SK-N-SH (cell line): ENCODE data around the gene SSMEM1. TPM values are rescaled to one million over a fixed set of nuclear protein-coding genes. Genes with fewer than 3 reads are reported as not detected.
"Not testable (repeated sequence)": the region's sequence is repeated elsewhere in the genome, so short reads cannot be mapped to it uniquely, and the experiment has no call there.

ENCODE experiments used
- CTCF ChIA-PET: fragments of 300-600, 350-600 bp; formaldehyde crosslinking; extraction: SDS; loops from one replicate; lab custom pipeline; 2021; lab: Yijun Ruan, JAX
- POLR2A ChIA-PET: fragments of 350-600 bp; sonication (Branson Sonifier 250); formaldehyde crosslinking; extraction: SDS; loops from one replicate; lab custom pipeline; 2020; ENCODE audit warnings: antibody characterized with exemption, inconsistent platforms; lab: Yijun Ruan, JAX
- DNase-seq: peaks from one replicate; pipeline ENCODE4 v3.0.0; 2012
- H2AFZ ChIP-seq: fragments of 200-600 bp; sonication (generic); 2 replicates; pipeline ENCODE4 v1.8.1; 2016; ENCODE audit warnings: antibody characterized with exemption, mild to moderate bottlenecking, low read depth
- H3F3A ChIP-seq: fragments of 200-600 bp; sonication (generic); replicated peaks from 2 replicates; pipeline ENCODE3; 2016; ENCODE audit warnings: antibody characterized with exemption, mild to moderate bottlenecking; ENCODE audit not compliant: insufficient read depth
- H3K27ac ChIP-seq, 2 experiments: fragments of 200-500 bp in 1 of 2; fragments of 200-600 bp in 1 of 2; sonication (Bioruptor generic) in 1 of 2; sonication (generic), shearing (Covaris generic) in 1 of 2; 2 replicates each; pipeline versions ENCODE4 v1.5.1 to v1.6.1; 2014 to 2016; ENCODE audit warnings: low read depth in 2 of 2, inconsistent platforms in 1 of 2, low read length in 1 of 2, mild to moderate bottlenecking in 1 of 2, mixed read lengths in 1 of 2
- H3K27me3 ChIP-seq: fragments of 200-600 bp; sonication (generic), shearing (Covaris generic); 2 replicates; pipeline ENCODE4 v1.6.1; 2016; ENCODE audit warnings: mixed run types; ENCODE audit not compliant: insufficient read depth
- H3K36me3 ChIP-seq, 2 experiments: fragments of 200-500 bp in 1 of 2; fragments of 200-600 bp in 1 of 2; sonication (Bioruptor generic) in 1 of 2; sonication (generic) in 1 of 2; replicated peaks in 1 of 2; 2 replicates each; pipeline versions ENCODE3 to v1.5.1; 2014 to 2016; ENCODE audit warnings: low read length in 1 of 2, mild to moderate bottlenecking in 1 of 2; ENCODE audit not compliant: insufficient read depth in 2 of 2, control insufficient read depth in 1 of 2
- H3K4me1 ChIP-seq, 2 experiments: fragments of 200-500 bp in 1 of 2; fragments of 200-600 bp in 1 of 2; sonication (Bioruptor generic) in 1 of 2; sonication (generic), shearing (Covaris generic) in 1 of 2; 2 replicates each; pipeline versions ENCODE4 v1.5.1 to v1.6.1; 2014 to 2016; ENCODE audit warnings: low read depth in 1 of 2, low read length in 1 of 2, mixed run types in 1 of 2; ENCODE audit not compliant: insufficient read depth in 2 of 2, control insufficient read depth in 1 of 2
- H3K4me2 ChIP-seq: fragments of 200-600 bp; sonication (generic), shearing (Covaris generic); 2 replicates; pipeline ENCODE4 v1.6.1; 2017; ENCODE audit warnings: mixed run types
- H3K4me3 ChIP-seq, 2 experiments: fragments of 200-500 bp in 1 of 2; fragments of 200-600 bp in 1 of 2; sonication (Bioruptor generic) in 1 of 2; sonication (generic), shearing (Covaris generic) in 1 of 2; 2 replicates each; pipeline versions ENCODE4 v1.5.1 to v1.8.1; 2014 to 2016; ENCODE audit warnings: low read depth in 2 of 2, inconsistent platforms in 1 of 2, low read length in 1 of 2, mild to moderate bottlenecking in 1 of 2, mixed read lengths in 1 of 2, moderate library complexity in 1 of 2
- H3K79me2 ChIP-seq: fragments of 200-600 bp; sonication (generic); 2 replicates; pipeline ENCODE4 v1.8.1; 2017; ENCODE audit warnings: mild to moderate bottlenecking; ENCODE audit not compliant: insufficient read depth
- H3K9ac ChIP-seq: fragments of 200-600 bp; sonication (generic); 2 replicates; pipeline ENCODE4 v1.6.1; 2017; ENCODE audit warnings: mixed run types
- H3K9me2 ChIP-seq: fragments of 200-600 bp; sonication (generic); 2 replicates; pipeline ENCODE4 v1.6.1; 2017; ENCODE audit warnings: mixed run types
- H3K9me3 ChIP-seq: fragments of 200-600 bp; sonication (generic); 2 replicates; pipeline ENCODE4 v1.6.1; 2017; ENCODE audit warnings: mixed run types, mild to moderate bottlenecking, moderate library complexity
- H4K20me1 ChIP-seq: fragments of 200-600 bp; sonication (generic); 2 replicates; pipeline ENCODE4 v1.6.1; 2017; ENCODE audit warnings: mild to moderate bottlenecking, mixed run types; ENCODE audit not compliant: insufficient read depth
- FOXM1 ChIP-seq: IDR thresholded peaks from 2 replicates; pipeline ENCODE4 v1.4.0; 2012; ENCODE audit warnings: low read depth, mild to moderate bottlenecking
- JUND ChIP-seq: IDR thresholded peaks from 2 replicates; pipeline ENCODE4 v1.4.0; 2012
- RAD21 ChIP-seq: IDR thresholded peaks from 2 replicates; pipeline ENCODE4 v1.6.1; 2012; ENCODE audit warnings: mild to moderate bottlenecking, low read length
- SMC3 ChIP-seq: IDR thresholded peaks from 2 replicates; pipeline ENCODE4 v1.6.1; 2012; ENCODE audit warnings: low read depth, low read length, improper control_type of control experiment
- YY1 ChIP-seq: IDR thresholded peaks from 2 replicates; pipeline ENCODE4 v1.4.0; 2012; ENCODE audit warnings: low read depth, mild to moderate bottlenecking
- WGBS: methylation state at CpG from one replicate; pipeline ENCODE4 v1.1.6; 2017; ENCODE audit warnings: low lambda C conversion rate; 5-methylcytosine and 5-hydroxymethylcytosine counted together
- polyA plus RNA-seq, 3 experiments: library from polyadenylated mRNA; depleted of rRNA; stranded (reverse); fragments of >200 nt; gene quantifications; 2 replicates each; pipeline ENCODE4 v1.2.3, GENCODE V29; 2012
- TF ChIP-seq, protein P1 (sequence below): fragments of 200-600 bp; sonication (generic); IDR thresholded peaks from 2 replicates; pipeline ENCODE4 v1.6.1; 2017; ENCODE audit warnings: antibody characterized with exemption, mild to moderate bottlenecking, moderate library complexity
- TF ChIP-seq, protein P2 (sequence below): IDR thresholded peaks from 2 replicates; pipeline ENCODE4 v1.6.1; 2012; ENCODE audit warnings: mild to moderate bottlenecking, low read depth, low read length, moderate library complexity

Gene SSMEM1
- polyA plus RNA-seq, 1 of the 3 experiments (the other 2 are of a cell fraction): not detected

- TF ChIP-seq, protein P1, sequence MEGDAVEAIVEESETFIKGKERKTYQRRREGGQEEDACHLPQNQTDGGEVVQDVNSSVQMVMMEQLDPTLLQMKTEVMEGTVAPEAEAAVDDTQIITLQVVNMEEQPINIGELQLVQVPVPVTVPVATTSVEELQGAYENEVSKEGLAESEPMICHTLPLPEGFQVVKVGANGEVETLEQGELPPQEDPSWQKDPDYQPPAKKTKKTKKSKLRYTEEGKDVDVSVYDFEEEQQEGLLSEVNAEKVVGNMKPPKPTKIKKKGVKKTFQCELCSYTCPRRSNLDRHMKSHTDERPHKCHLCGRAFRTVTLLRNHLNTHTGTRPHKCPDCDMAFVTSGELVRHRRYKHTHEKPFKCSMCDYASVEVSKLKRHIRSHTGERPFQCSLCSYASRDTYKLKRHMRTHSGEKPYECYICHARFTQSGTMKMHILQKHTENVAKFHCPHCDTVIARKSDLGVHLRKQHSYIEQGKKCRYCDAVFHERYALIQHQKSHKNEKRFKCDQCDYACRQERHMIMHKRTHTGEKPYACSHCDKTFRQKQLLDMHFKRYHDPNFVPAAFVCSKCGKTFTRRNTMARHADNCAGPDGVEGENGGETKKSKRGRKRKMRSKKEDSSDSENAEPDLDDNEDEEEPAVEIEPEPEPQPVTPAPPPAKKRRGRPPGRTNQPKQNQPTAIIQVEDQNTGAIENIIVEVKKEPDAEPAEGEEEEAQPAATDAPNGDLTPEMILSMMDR: no peak
Measured at GRCh38 chr7:130182990-130183389, 24.7 kb upstream of the SSMEM1 start (continued).

DNA sequence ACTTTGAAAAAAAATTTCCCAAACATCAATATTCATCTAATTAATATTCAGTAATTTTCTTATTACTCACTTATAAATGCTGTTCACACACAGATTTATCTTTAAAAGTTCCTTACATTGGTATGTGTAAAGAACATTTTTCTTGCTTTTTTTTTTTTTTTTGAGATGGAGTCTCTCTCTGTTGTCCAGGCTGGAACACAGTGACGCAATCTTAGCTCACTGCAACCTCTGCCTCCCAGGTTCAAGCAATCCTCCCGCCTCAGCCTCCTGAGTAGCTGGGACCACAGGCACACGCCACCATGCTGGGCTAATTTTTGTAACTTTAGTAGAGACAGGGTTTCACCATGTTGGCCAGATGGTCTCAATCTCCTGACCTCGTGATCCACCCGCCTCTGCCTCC lies 23.3 kb upstream of the SSMEM1 start:
- WGBS: 90% methylated on average over 5 of the region's 5 CpGs
- H3K9me3 ChIP-seq, H3K9me2 ChIP-seq, H3K4me3 ChIP-seq, H3K27ac ChIP-seq, H2AFZ ChIP-seq, H3K27me3 ChIP-seq, H3K9ac ChIP-seq, POLR2A ChIA-PET, H3F3A ChIP-seq, H4K20me1 ChIP-seq, H3K4me2 ChIP-seq, DNase-seq, H3K79me2 ChIP-seq, H3K4me1 ChIP-seq: not testable (repeated sequence)
- peaks cover 43 to 47% of the 10 kb centered on the region in 2 experiments for H3K36me3 ChIP-seq
- CTCF ChIA-PET: interaction anchor here (0.9 to 3.7 kb wide), 3 partner anchors 32 to 112 kb away, joined by 3 to 13 read pairs (median 5); no protein-coding TSS in a partner anchor

- H3K9ac ChIP-seq: no peak overlapping the region
- no peak for DNase-seq
- H3K4me2 ChIP-seq: no peak overlapping the region
- 96% methylated on average over 2 of the region's 2 CpGs for WGBS
- no peaks in the 10 kb centered on the region for H3K9me2 ChIP-seq
- POLR2A ChIA-PET: no interaction called here
- H3K9me3 ChIP-seq: no peaks in the 10 kb centered on the region
- no peaks in the 10 kb centered on the region for H4K20me1 ChIP-seq
- no peak overlapping the region for H2AFZ ChIP-seq
- peaks cover 4% of the 10 kb centered on the region; the same call in 1 of the 2 replicates for H3K79me2 ChIP-seq
- peaks cover 46% of the 10 kb centered on the region in 2 experiments for H3K36me3 ChIP-seq
- TF ChIP-seq, protein P2, sequence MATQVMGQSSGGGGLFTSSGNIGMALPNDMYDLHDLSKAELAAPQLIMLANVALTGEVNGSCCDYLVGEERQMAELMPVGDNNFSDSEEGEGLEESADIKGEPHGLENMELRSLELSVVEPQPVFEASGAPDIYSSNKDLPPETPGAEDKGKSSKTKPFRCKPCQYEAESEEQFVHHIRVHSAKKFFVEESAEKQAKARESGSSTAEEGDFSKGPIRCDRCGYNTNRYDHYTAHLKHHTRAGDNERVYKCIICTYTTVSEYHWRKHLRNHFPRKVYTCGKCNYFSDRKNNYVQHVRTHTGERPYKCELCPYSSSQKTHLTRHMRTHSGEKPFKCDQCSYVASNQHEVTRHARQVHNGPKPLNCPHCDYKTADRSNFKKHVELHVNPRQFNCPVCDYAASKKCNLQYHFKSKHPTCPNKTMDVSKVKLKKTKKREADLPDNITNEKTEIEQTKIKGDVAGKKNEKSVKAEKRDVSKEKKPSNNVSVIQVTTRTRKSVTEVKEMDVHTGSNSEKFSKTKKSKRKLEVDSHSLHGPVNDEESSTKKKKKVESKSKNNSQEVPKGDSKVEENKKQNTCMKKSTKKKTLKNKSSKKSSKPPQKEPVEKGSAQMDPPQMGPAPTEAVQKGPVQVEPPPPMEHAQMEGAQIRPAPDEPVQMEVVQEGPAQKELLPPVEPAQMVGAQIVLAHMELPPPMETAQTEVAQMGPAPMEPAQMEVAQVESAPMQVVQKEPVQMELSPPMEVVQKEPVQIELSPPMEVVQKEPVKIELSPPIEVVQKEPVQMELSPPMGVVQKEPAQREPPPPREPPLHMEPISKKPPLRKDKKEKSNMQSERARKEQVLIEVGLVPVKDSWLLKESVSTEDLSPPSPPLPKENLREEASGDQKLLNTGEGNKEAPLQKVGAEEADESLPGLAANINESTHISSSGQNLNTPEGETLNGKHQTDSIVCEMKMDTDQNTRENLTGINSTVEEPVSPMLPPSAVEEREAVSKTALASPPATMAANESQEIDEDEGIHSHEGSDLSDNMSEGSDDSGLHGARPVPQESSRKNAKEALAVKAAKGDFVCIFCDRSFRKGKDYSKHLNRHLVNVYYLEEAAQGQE: no peak
- TF ChIP-seq RAD21: no peak
- TF ChIP-seq JUND: no peak
- no peak for TF ChIP-seq SMC3
- no peak for TF ChIP-seq FOXM1
- TF ChIP-seq YY1: no peak
- no peak overlapping the region for H3K4me3 ChIP-seq
- no peak overlapping the region for H3K27ac ChIP-seq
- no peaks in the 10 kb centered on the region for H3F3A ChIP-seq
- CTCF ChIA-PET: interaction anchor here (0.7 kb wide), 1 partner anchor 242 kb away, joined by 3 read pairs; no protein-coding TSS in a partner anchor
- no peaks in the 10 kb centered on the region for H3K4me1 ChIP-seq
- no peaks in the 10 kb centered on the region for H3K27me3 ChIP-seq
Measured at GRCh38 chr7:130187360-130187759, 20.3 kb upstream of the SSMEM1 start.
